ENCODE data around the gene KIF3B.
"Not testable (repeated sequence)": the region's sequence is repeated elsewhere in the genome, so short reads cannot be mapped to it uniquely, and the experiment has no call there.

The KIF3B gene

DNA sequence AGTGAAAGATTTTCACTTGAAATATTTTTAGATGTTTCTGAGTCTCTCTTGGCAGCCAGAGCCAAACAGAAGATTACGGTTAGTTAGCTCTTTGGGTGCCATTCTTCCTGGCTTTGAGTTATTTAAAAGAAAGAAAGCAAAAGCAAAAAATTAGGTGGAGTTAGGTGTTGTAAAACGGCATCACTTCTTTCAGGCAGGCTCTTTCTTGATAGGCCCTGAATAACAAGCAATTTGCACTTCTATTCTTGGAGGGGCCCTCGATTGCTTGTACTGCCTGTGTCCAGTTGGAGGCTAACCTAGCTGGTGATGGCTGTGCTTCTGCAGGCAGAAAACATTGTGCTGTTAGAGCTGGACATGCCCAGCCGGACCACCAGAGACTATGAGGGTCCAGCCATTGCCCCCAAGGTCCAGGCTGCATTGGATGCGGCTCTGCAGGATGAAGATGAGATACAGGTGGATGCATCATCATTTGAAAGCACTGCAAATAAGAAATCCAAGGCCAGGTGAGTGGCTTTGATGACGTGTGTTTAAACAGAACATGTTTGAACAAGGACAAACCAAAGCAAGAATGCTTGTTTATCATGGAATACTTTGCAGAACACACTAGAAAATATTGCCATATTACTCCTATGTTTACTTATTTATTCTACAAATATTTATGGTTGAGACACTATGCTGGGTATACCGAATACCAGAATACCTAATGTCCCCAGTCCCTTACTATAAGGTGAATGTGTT, 52.5 kb downstream of the KIF3B start:
- DNase-seq (ENCODE audit: low read depth, low spot score), result no peak

DNA sequence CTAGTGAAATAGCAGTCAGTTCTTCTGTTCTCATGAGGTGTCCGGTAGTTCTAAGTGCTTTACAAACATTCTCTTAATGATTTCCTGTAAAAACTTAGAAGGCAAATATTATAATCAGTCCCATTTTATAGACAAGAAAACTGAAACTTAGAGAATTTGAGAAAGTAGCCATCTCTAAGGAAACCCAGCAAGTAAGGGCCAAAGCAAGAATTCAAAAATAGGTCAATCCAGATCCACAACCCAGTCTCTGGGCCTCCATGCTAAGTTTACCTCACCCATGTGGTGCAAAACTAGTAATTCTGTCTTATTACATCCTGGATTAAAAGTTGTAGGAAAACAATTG, 53.1 kb downstream of the KIF3B start:
- DNase-seq (ENCODE audit: low read depth, low spot score), result no peak

DNA sequence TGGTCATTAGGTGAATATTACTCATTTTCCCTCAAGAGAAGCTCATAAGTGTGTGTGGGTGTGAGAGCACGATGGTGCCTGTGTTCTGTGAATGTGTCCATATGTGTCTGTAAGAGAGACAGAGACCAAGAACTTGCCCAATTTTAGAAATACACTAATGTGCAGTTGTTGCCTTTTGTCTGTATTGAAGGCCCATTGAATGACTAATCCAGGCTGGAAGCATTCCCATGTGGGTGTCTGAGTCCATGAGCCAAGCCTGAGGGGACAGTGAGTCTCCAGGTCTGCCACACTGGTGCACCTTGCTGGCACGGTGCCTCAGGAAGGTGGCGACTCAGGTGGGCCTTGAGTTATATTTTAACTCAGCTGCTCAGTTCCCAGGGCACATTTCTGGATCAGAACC, 55.2 kb downstream of the KIF3B start:
- no peak for DNase-seq (ENCODE audit: low read depth, low spot score)

DNA sequence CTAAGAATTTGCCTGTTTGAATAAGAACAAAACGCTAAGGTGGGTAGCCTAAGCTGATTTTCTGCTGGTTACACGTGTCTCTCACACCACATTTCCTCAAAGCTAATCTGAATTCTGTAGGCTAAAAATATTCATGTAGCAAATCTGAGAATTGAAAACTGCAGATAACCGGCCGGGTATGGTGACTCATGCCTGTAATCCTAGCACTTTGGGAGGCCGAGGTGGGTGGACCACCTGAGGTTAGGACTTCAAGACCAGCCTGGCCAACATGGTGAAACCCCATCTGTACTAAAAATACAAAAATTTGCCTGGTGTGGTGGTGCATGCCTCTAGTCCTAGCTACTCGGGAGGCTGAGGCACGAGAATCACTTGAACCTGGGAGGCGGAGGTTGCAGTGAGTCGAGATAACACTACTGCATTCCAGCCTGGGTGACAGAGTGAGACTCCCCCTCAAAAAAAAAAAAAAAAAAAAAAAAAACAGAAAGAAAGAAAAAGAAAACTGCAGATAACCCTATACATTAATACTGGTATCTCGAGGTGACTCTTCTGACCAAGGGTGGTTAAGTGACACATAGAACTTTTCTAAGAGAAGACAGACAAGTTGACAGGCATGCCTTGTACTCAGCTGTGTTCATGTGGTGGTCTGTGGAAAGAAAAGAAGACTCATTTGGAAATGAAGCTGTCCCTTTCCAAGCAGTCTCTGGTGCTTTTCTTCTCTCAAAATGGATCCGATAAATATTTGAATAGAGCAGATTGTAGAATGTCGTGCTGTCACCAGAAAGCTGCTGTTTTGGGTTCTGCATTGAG, 55.9 kb downstream of the KIF3B start:
- no peak for DNase-seq (ENCODE audit: low read depth, low spot score)

DNA sequence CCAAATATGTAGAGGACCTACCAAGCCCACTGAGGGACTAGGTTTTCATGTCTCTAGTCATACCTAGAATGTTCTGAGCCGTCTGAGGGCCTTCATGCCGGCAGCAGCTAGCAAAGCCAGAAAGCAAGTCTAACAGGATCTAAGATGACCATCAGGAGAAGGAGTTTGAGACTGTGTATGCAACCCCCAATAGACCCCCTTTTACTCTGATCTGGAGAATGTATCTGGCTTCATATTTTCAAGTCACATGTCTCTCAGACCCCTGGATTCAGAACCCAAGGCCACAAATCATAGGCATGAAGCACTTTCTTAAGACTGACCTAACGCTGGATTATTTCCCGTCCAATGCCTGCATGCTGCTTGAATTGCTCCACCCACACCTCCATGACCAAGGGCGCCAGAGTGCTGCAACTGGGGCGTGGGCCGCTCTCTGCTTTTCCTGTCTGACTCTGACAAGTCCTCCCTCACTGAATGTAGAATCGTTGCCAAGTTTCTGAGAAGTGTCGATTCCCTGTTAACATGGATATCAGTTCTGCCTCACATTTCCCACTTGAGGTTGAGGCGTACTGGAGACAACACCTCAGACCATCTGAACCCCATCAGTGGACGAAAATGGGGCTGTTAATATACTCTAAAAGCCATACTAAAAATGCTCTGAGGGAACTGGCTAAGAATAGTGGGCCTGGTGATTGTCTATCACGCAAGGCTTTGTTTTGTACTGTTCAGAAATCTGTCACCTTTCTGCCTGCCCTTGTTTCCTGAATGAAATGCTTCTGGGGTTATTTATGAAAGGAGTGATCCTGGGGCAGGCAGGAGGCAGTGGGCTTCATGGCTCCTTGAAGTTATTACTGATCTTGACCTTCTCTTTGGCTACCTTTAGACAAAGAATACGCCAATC, 56.8 kb downstream of the KIF3B start:
- DNase-seq (ENCODE audit: low read depth, low spot score), result no peak

DNA sequence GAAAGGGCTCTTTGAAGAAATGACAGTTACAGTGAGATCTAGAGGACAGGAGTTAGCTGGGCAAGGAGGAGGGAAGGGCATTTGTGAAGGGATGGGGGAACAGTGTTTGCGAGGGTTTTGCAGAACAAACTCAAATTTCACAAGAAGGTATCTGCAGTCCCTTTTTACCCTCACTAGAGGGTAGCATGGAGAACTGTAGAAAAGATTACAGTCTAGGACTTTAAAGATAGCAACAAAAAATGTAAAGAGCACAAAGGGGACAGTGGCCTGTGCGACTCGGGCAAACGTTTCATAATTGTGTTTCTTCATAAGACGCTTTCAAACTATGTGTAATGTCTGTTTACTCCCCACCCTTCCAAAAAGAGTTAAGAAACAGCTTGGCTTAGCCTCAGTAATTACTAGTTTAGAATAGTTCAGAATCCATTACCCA, 59.5 kb downstream of the KIF3B start:
- no peak for DNase-seq (ENCODE audit: low read depth, low spot score)

DNA sequence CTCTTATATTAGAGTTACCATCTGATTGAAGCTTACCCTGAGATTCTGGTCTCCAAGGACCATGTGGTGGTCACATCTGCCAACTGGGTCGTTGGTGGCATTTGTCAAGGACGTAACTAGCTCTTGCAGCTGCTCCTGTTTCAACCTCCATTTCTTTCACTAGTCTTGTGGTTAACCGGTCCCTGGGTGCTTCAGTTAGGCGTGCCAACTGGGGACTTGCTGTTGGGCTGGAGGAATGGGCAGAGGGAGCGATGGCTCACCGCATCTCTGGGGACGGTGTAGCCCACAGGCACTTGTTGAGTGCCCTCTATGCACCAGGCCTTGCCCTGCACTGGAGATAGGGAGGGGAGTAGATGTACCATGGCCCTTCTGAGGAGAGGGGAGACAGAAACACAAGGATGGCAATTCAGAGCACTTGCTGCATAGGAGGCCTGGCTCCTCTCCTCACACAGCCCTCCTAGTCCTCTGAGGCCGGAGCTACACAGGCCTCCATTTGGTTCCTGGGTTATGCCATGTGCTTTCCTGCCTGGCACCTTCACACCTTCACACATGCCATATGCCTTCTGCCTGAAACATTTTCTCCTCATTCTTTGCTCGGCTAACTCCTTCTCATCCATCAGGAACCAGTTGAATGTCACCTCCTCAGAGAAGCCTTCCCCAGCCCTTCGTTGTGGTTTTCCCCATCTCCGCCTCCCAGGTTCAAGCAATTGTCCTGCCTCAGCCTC, 60.6 kb downstream of the KIF3B start:
- no peak for DNase-seq (ENCODE audit: low read depth, low spot score)

DNA sequence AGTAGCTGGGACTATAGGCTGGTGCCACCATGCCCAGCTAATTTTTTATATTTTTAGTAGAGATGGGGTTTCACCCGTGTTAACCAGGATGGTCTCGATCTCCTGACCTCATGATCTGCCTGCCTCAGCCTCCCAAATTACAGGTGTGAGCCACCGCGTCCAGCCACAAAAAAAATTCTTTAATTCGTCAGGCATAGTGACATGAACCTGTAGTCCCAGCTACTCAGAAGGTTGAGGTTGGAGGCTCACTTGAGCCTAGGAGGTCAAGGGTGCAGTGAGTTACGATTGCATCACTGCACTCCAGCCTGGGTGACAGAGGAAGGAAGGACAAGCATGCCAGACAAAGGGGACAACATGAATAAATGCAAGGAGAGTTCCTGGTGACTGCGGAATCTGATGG, 61.2 kb downstream of the KIF3B start:
- DNase-seq (ENCODE audit: low read depth, low spot score), result no peak

DNA sequence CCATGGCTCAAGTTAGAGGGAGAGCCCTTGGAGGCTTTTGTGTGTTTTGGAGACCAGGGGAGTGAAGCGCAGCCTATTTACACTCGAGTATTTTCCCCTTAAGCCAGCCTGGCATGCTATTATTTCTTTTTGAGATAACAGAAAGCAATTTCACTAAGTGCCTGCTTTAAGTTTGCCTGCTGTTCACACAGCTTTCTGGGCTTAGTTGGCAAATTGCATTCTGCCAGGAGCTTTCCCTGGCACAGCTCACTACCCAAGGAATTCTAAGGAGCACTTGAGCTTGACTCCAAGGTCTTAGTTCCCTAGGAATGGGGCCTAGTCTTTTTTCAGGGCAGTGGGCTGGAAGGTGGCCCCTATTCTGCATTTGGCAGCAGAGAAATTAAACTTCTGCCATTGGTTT, 61.7 kb downstream of the KIF3B start:
- DNase-seq (ENCODE audit: low read depth, low spot score), result no peak

DNA sequence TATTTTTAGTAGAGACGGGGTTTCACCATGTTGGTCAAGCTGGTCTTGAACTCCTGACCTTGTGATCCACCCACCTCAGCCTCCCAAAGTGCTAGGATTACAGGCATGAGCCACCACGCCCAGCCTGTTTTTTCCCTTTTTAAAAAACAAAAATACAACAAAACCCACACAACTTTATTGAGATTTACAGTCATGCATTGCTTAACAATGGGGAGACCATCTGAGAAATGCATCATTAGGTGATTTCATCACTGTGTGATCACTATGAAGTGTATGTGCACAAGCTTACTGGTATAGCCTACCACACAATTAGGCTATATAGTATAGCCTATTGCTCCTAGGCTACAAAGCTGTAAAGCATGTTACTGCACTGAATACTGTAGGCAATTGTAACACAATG, 63.6 kb downstream of the KIF3B start:
- DNase-seq (ENCODE audit: low read depth, low spot score), result not testable (repeated sequence)

DNA sequence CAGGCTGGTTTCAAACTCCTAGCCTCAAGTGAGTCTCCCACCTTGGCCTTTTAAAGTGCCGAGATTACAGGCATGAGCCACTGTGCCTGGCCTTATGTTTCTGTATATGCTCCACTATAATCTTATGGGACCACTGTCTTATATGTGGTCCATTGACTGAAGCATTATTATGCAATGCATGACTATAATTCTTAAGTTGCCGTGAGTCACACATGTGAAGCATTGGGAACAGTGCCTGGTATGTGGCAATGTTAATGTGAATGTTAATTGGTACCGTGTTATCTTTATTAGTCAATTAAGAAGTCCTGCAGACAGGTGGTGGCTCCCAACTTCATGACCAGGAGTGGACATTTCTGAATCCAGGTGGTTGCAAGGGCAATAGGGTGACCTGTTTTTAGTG, 66.0 kb downstream of the KIF3B start:
- no peak for DNase-seq (ENCODE audit: low read depth, low spot score)

DNA sequence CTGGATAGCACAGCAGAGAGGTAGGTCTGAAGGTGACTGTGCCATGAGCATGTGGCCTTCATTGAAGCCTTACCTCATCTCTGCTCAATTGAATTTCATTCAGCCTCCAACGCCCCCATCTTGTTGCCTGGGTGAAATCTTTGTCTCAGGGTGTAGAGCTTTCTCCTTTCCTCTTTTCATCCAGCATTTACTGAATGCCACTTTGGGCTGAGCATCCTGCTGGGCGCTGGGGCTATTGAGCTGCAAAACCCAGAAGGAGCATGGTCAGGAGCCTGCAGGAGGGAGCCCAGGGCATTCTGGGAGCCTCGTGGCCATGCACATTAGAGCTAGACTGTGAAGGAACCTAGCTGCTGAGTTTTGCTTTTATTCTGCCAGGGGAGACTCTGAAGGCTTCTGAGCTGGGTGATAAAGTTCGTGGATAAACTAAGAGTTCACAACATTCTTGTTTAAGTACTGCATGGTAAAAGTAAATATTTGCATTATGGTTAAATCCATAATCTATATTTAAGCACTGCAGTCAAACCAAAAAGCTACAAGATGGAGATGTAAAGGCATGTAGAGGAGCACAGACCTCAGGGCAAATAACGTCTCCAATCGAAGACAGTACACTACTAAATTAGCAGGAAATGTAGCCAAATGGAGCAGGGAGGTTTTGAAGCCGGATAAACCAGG, 67.5 kb downstream of the KIF3B start:
- DNase-seq (ENCODE audit: low read depth, low spot score), result no peak

DNA sequence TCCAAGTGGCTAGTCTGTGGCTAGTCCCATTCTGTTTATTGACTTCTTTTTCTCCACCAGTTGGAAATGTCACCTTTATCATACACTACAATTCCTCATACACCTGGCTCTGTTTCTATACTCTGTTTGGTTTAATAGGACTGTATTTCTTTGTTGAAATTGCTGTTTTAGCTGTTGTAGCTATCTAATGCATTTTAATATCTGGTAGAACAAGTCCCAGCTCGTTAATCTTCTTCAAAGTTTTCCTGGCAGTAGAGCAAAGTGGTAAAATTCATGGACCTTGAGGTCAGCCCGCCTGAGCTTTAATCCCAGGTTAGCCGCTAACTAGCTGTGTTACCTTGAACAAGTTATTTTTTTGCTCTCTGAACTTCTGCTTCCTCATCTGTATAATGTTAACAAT, 70.8 kb downstream of the KIF3B start:
- DNase-seq (ENCODE audit: low read depth, low spot score), result no peak

DNA sequence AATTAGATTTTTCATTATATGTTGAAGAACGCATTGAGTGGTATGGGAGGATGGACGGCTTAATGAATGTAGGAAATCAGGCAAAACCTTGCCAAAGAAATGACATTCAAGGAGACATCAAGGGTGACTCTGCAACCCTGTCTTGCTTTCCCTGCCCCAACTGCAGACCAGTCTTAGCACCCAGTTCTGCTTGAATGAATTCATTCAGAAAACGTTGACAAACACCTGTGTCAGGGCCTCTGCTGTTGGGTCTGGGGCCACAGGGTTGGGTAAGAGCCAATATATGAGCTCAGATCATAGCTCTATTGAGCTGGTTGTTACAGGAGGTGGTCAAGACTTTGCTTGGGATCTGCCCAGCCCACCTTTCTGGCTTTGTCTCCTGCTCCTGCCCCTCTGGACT, 73.0 kb downstream of the KIF3B start:
- no peak for DNase-seq (ENCODE audit: low read depth, low spot score)

DNA sequence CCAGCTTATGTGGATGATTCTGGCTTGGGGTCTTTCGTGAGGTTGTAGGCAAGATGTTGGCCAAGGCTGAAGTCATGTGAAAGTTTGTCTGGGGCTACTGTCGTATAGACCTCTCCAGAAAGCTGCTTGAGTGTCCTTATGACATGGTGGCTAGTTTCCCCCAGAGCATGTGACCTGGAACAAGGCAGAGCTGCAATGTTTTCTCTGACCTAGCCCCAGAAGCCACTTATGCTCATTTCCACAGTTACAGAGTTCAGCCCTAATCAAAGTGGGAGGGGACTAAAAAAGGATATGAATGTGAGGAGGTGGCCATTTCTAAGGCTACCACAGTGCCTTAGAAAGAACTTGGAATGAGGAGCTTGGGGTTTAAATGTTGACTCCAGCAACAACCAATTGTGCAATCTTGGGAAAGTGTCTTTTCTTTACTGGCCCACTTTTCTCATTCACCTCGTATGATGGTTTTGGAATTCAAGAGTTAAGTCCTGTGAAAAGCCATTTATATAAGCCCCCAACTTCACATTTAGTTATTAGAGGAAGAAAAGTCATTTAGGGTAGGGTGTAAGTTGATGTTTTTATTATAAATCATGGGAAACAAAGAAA, 74.8 kb downstream of the KIF3B start:
- DNase-seq (ENCODE audit: low read depth, low spot score), result no peak

DNA sequence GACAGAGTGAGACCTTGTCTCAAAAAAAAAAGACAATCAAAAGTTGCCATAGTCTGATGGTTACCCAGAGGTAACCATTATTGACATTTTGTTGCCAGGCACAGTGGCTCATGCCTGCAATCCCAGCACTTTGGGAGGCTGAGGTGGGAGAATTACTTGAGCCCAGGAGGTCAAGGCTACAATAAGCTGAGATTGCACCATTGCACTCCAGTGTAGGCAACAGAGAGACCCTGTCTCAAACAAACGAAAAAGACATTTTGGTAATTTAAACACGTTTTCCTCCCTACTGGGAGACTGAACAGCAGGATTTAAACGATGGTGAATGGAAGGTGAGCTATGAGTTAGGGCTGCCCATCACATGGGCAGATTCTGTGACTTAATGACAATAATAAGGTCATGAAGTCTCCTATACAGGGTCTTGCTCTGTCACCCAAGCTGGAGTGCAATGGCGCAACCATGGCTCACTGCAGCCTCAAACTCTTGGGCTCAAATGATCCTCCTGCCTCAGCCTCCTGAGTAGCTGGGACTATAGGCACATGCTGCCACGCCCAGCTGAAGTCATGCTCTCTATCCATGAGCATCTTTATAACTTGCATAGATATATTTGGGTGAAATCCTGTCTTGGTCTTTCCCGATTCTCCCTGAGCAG, 76.5 kb downstream of the KIF3B start:
- DNase-seq (ENCODE audit: low read depth, low spot score), result no peak

DNA sequence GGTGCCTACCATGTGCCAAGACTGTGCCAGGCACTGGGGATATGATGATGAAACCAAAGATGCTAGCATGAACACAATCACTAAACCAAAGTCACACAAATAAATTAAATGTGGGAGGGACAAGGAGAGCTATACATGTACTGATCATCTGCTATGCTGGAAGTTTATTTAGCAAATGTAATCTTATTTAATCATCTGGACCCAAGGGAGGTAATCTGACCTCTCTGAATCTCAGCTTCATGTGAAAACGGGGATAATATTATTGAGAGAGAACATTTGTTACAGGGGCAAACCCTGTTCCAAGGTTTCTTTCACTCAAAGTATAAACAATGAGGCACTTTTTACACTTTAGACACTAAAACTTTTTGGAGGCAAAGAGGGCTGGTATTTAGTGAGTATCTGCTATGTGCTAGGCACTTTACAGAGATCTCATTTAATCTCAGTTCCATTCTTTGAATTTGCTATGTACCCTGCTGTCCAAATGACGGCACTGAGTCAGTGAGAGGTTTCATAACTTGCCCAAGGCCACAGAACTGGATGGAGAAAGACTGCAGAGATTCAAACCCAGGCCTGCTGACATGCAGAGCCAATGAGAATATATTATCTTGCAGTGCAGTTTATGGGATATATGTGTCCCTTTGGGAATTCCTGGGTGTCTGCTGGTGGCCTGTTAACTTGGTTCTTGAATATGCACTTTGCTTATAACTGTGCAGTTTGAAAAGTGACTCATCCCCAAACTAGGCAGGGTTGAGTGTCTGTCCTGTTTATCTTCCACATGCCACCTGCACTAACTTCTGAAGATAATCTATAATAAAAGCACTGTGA, 77.4 kb downstream of the KIF3B start:
- no peak for DNase-seq (ENCODE audit: low read depth, low spot score)

DNA sequence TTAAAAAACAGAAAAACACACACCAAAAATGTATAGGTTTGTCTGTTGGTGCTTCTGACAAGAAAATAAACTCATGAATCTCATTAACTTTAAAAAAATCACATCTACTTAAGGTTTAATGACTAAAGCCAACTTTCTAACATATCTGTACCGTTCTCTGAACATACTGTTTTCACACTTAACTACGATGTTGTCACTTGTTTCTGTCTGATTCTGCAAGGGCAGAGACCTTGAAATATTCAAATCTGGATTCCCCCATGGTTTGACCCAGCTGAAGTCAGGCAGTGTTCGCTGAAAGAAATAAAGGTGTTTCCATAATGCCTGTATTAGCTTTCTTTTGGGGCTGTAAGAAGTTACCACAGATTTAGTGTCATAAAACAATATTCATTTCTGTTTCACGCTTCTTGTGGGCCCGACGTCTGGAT, 78.0 kb downstream of the KIF3B start:
- DNase-seq (ENCODE audit: low read depth, low spot score), result no peak

DNA sequence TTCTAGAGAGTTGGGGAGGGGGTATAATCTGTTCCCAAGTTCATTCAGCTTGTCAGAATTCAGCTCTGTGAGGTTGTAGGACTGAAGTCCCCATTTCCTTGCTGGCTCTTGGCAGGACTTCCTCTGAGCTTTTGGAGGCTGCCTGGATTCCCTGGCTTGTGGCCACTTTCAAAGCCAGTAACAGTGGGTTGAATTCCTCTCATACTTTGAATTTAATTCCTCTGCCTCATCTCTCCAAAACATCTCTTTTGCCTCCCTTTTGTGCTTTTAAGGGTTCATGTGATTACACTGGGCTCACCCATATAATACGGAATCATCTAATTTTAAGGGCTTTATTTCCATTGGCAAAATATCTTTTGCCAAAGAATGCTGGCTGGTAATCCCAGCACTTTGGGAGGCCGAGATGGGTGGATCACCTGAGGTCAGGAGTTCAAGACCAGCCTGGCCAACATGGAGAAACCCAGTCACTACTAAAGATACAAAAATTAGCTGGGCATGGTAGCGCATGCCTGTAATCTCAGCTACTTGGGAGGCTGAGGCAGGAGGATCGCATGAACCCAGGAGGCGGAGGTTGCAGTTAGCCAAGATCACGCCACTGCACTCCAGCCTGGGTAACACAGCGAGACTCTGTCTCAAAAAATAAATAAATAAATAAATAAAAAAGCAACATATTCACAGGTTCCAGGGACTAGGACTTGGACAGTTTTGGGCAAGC, 78.6 kb downstream of the KIF3B start:
- not testable (repeated sequence) for DNase-seq (ENCODE audit: low read depth, low spot score)

Measured in smooth muscle cell of the brain vasculature (primary cell).